ENCODE results near the gene ZNF516. TPM values are rescaled to one million over a fixed set of nuclear protein-coding genes. Genes with fewer than 3 reads are reported as not detected.

Gene ZNF516
- total RNA-seq, 1 donor from 2014 or later: 12.3 TPM

GRCh38 chr18:76433788-76434187, 61.3 kb downstream of the ZNF516 start:
- ATAC-seq: no peak
- intact Hi-C loops (cut with DNase I): no loop called here
- DNase-seq (ENCODE audit: missing footprints): no peak

- DNase-seq (ENCODE audit: missing footprints) (no peak), ATAC-seq (no peak)
- intact Hi-C loops (cut with DNase I): no loop called here
Observed at GRCh38 chr18:76432970-76433767, 61.9 kb downstream of the ZNF516 start.

GRCh38 chr18:76432274-76432755, 62.7 kb downstream of the ZNF516 start:
- intact Hi-C loops (cut with DNase I): no loop called here
- ATAC-seq: no peak

GRCh38 chr18:76431437-76432273, 63.4 kb downstream of the ZNF516 start:
- intact Hi-C loops (cut with DNase I): no loop called here
- ATAC-seq: no peak
- no peak for DNase-seq (ENCODE audit: missing footprints)

More at GRCh38 chr18:76432274-76432755, 62.7 kb downstream of the ZNF516 start:
- DNase-seq (ENCODE audit: missing footprints): no peak

- intact Hi-C loops (cut with DNase I): no loop called here
- ATAC-seq (no peak), DNase-seq (ENCODE audit: missing footprints) (no peak)
Observed at GRCh38 chr18:76430636-76431035, 64.4 kb downstream of the ZNF516 start.

GRCh38 chr18:76429262-76430126, 65.5 kb downstream of the ZNF516 start:
- peak; percentile 53 for ATAC-seq

GRCh38 chr18:76428396-76429261, 66.4 kb downstream of the ZNF516 start:
- ATAC-seq (no peak), DNase-seq (ENCODE audit: missing footprints) (no peak)
- intact Hi-C loops (cut with DNase I): no loop called here

More at GRCh38 chr18:76429262-76430126, 65.5 kb downstream of the ZNF516 start:
- no peak for DNase-seq (ENCODE audit: missing footprints)
- intact Hi-C loops (cut with DNase I): no loop called here

- ATAC-seq (no peak), DNase-seq (ENCODE audit: missing footprints) (no peak)
- intact Hi-C loops (cut with DNase I): no loop called here
Observed at GRCh38 chr18:76426737-76427305, 68.2 kb downstream of the ZNF516 start.

- DNase-seq (ENCODE audit: missing footprints): no peak
- ATAC-seq: no peak
- intact Hi-C loops (cut with DNase I): no loop called here
Observed at GRCh38 chr18:76425146-76426131, 69.6 kb downstream of the ZNF516 start.

GRCh38 chr18:76422838-76423237, 72.2 kb downstream of the ZNF516 start:
- intact Hi-C loops (cut with DNase I): no loop called here
- ATAC-seq: no peak
- no peak for DNase-seq (ENCODE audit: missing footprints)

GRCh38 chr18:76422121-76422520, 72.9 kb downstream of the ZNF516 start:
- ATAC-seq: no peak
- no peak for DNase-seq (ENCODE audit: missing footprints)
- intact Hi-C loops (cut with DNase I): no loop called here

- DNase-seq (ENCODE audit: missing footprints): no peak
- intact Hi-C loops (cut with DNase I): no loop called here
- no peak for ATAC-seq
Observed at GRCh38 chr18:76421685-76422078, 73.4 kb downstream of the ZNF516 start.

GRCh38 chr18:76420898-76421684, 74.0 kb downstream of the ZNF516 start:
- DNase-seq (ENCODE audit: missing footprints) (no peak), ATAC-seq (no peak)
- intact Hi-C loops (cut with DNase I): no loop called here

- DNase-seq (ENCODE audit: missing footprints) (no peak), ATAC-seq (no peak)
- intact Hi-C loops (cut with DNase I): no loop called here
Observed at GRCh38 chr18:76419811-76420210, 75.2 kb downstream of the ZNF516 start.

- DNase-seq (ENCODE audit: missing footprints) (no peak), ATAC-seq (no peak)
- intact Hi-C loops (cut with DNase I): no loop called here
Observed at GRCh38 chr18:76416911-76417310, 78.1 kb downstream of the ZNF516 start.
